ENCODE measurements around the gene GNAI3.

GNAI3 gene

DNA sequence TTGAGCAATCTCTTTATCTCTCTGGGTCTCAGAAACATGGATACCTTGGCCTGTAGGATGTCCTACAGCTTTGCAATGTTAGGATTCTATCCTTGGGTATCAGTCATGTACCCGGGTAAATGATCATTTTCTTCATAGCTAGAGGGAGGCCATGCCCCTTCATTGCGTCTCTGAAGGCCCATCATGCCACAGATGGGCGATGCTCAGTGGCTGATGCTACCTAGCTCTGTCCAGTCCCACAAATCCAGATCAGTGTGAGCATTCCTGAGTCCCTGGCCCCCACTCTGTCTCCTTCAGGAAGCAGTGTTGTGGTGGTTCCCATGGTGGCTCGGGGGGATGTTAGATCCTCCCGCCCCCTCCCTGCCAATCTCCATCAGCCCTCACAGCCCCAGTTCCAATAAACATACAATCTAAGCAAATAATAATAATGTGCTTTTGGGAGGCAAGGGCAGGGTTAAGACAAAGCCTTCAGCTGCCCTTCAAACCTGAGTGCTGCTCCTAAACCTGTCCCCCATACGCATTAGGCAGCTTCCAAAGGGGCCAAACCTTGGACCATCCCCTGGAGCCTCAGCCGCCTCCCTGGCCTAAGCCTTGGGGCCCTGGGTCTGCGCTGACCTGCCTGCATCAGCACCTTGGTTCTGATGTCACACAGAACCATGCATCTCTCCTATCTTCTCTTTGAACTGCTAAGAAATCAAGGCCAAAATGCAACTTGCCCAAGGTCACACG lies 9.4 kb upstream of the GNAI3 start:
- TF ChIP-seq, protein P1, sequence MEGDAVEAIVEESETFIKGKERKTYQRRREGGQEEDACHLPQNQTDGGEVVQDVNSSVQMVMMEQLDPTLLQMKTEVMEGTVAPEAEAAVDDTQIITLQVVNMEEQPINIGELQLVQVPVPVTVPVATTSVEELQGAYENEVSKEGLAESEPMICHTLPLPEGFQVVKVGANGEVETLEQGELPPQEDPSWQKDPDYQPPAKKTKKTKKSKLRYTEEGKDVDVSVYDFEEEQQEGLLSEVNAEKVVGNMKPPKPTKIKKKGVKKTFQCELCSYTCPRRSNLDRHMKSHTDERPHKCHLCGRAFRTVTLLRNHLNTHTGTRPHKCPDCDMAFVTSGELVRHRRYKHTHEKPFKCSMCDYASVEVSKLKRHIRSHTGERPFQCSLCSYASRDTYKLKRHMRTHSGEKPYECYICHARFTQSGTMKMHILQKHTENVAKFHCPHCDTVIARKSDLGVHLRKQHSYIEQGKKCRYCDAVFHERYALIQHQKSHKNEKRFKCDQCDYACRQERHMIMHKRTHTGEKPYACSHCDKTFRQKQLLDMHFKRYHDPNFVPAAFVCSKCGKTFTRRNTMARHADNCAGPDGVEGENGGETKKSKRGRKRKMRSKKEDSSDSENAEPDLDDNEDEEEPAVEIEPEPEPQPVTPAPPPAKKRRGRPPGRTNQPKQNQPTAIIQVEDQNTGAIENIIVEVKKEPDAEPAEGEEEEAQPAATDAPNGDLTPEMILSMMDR (conservative IDR thresholded peaks at IDR 0.05; ENCODE audit: control insufficient read depth, insufficient read depth, low read depth, low read length) = no peak
- DNase-seq (ENCODE audit: low read depth) = no peak
- H3K4me3 ChIP-seq (ENCODE audit: control insufficient read depth, low read depth, low read length) = no peak overlapping the region

DNA sequence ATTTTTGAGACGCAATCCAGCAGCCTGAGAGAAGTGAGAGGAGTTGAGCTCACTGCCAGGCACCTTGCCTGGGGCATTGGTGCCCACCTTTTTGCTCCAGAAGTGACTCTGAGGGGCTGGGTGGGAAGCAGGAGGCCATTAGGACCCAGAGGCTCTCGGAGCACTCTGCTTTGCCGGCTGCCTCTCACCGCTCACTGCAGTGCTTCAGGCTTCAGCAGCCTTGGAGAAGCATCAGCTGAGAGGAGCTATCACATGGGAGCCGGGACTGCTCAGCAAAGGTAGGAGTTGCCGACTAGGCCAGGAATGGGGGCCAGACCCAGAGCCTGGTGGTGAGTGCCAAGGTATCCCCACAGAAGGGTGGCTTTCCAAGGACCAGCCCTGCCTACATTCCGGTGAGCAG lies 8.7 kb upstream of the GNAI3 start, which contains the start of gene GPR61:
Gene GPR61 (plus strand): TSS at position 197 of the 400 bp plus-strand sequence. CDS start 3,151 bp downstream, outside the sequence.
- TF ChIP-seq, protein P1 (conservative IDR thresholded peaks at IDR 0.05; ENCODE audit: control insufficient read depth, insufficient read depth, low read depth, low read length) = no peak
- DNase-seq (ENCODE audit: low read depth) = no peak
- no peak within 1 kb of the TSS for H3K4me3 ChIP-seq (ENCODE audit: control insufficient read depth, low read depth, low read length)

DNA sequence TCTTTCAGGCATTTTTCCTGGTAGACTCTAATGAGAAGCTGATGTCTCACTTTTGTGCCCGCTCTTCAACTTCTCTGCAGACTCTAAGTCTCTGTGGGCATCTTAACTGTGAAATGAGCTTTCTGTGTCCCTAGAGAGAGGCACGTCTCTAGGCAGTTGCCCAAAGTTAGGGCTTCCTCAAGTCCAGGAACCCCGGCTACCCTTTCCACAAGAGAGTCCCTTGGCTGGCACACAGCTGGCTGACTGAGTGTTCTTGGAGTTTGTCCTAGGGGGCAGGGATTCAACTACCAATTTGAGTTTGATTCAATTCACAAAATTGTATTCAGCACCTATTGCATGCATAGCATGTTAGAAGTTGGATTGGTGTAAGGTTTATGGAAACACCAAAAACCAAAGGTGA lies 7.3 kb upstream of the GNAI3 start:
- no peak for DNase-seq (ENCODE audit: low read depth)
- TF ChIP-seq, protein P1 (conservative IDR thresholded peaks at IDR 0.05; ENCODE audit: control insufficient read depth, insufficient read depth, low read depth, low read length) = no peak
- H3K4me3 ChIP-seq (ENCODE audit: control insufficient read depth, low read depth, low read length) = no peak overlapping the region

DNA sequence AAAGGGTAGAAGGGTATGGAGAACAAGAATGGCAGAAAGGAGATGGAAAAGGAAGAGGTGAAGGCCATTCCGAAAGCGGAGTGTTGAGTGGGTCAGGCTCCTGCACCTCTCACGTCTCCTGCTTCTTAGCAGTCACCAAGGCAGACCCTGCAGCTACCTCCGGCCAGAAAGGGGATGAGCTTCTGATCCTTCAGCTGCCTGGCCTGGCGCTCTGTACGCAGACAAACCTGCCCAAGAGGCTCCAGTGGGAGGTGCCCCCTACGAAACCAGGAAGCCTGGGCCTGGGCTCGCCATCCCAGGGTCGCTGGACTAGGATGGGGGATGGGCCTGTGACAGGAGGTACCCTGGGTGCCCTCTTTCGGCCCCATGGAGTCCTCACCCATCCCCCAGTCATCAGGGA lies 5.8 kb upstream of the GNAI3 start:
- no peak for DNase-seq (ENCODE audit: low read depth)

DNA sequence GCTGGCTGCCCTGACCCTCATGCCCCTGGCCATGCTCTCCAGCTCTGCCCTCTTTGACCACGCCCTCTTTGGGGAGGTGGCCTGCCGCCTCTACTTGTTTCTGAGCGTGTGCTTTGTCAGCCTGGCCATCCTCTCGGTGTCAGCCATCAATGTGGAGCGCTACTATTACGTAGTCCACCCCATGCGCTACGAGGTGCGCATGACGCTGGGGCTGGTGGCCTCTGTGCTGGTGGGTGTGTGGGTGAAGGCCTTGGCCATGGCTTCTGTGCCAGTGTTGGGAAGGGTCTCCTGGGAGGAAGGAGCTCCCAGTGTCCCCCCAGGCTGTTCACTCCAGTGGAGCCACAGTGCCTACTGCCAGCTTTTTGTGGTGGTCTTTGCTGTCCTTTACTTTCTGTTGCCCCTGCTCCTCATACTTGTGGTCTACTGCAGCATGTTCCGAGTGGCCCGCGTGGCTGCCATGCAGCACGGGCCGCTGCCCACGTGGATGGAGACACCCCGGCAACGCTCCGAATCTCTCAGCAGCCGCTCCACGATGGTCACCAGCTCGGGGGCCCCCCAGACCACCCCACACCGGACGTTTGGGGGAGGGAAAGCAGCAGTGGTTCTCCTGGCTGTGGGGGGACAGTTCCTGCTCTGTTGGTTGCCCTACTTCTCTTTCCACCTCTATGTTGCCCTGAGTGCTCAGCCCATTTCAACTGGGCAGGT lies 5.0 kb upstream of the GNAI3 start:
- TF ChIP-seq, protein P1 (conservative IDR thresholded peaks at IDR 0.05; ENCODE audit: control insufficient read depth, insufficient read depth, low read depth, low read length) = no peak
- DNase-seq (ENCODE audit: low read depth) = no peak
- H3K4me3 ChIP-seq (ENCODE audit: control insufficient read depth, low read depth, low read length) = no peak overlapping the region

More for the DNA sequence above, 5.8 kb upstream of the GNAI3 start:
- TF ChIP-seq, protein P1 (conservative IDR thresholded peaks at IDR 0.05; ENCODE audit: control insufficient read depth, insufficient read depth, low read depth, low read length) = no peak
- H3K4me3 ChIP-seq (ENCODE audit: control insufficient read depth, low read depth, low read length) = no peak overlapping the region

DNA sequence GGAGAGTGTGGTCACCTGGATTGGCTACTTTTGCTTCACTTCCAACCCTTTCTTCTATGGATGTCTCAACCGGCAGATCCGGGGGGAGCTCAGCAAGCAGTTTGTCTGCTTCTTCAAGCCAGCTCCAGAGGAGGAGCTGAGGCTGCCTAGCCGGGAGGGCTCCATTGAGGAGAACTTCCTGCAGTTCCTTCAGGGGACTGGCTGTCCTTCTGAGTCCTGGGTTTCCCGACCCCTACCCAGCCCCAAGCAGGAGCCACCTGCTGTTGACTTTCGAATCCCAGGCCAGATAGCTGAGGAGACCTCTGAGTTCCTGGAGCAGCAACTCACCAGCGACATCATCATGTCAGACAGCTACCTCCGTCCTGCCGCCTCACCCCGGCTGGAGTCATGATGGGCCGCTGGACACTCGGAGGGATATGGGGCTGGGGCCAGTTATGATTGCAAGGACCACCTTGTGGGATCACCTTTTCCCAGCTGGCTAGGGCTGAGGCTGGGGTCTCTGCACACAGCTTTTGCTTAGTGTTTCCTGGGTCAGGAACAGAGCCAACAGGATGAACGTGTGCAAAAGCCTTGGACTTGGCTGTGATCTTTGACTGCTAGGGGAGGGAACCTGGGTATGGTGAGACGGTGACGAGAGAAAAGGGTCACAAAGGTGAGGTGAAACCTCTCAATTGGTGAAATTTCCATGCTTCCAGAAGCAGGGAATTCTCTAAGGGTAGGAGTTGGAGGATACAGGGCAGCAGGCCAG lies 4.3 kb upstream of the GNAI3 start:
- TF ChIP-seq, protein P1 (conservative IDR thresholded peaks at IDR 0.05; ENCODE audit: control insufficient read depth, insufficient read depth, low read depth, low read length) = no peak
- H3K4me3 ChIP-seq (ENCODE audit: control insufficient read depth, low read depth, low read length) = no peak overlapping the region
- no peak for DNase-seq (ENCODE audit: low read depth)

All from fibroblast of mammary gland (primary cell).